ENCODE measurements around the gene INSR. TPM values are rescaled to one million over a fixed set of nuclear protein-coding genes. Genes with fewer than 3 reads are reported as not detected.
A peak's percentile ranks its signal among the peaks of the same experiment; 100 is the strongest.

Gene INSR
- total and polyA plus RNA-seq, 2 donors (not counting 3 experiments of a cell fraction or from before 2014, with no cell fraction given), result 4.9 to 19.5 TPM

GRCh38 chr19:7098701-7099596 is 195.3 kb downstream of the INSR start:
- H3K36me3 ChIP-seq (ENCODE audit: control insufficient read depth in 2 of 2, extremely low read depth in 1 of 2, insufficient read depth in 2 of 2, low read length in 2 of 2), result no peaks in the 10 kb centered on the region
- H3K4me1 ChIP-seq (ENCODE audit: control insufficient read depth, extremely low read depth, insufficient read depth, low read length), result peaks cover 3% of the 10 kb centered on the region
- POLR2A ChIA-PET, result interaction anchor here (0.5 to 1.2 kb wide), 9 partner anchors 18 to 672 kb away, joined by 4 to 15 read pairs (median 6); partner anchors contain the start of gene ZNF557
- intact Hi-C loops (cut with micrococcal nuclease) (loop anchor here (1.0 kb wide), 1 partner anchor 30 kb away; the partner anchor contains the start of gene ZNF557), dilution Hi-C loops (cut with MboI; ENCODE audit: extremely low pct_ligation_motif_present, low sequenced_read_pairs) (no loop called here)
- H3K4me2 ChIP-seq (ENCODE audit: insufficient read depth, low read length), result peak overlapping the region; percentile 53
- H3K9me3 ChIP-seq (replicated peaks; ENCODE audit: control insufficient read depth, insufficient read depth, low read length), result no peaks in the 10 kb centered on the region
- H3K79me2 ChIP-seq (ENCODE audit: control insufficient read depth, insufficient read depth, low read length), result no peaks in the 10 kb centered on the region
- H3K4me3 ChIP-seq (replicated peaks in 1 of 3; ENCODE audit: insufficient read depth in 1 of 3, low read depth in 1 of 3, low read length in 3 of 3), result peak overlapping the region; percentile 40 to 75 (median 61)
- BruUV-seq (replicated peaks), result TSS peak; percentile 68
- H2AFZ ChIP-seq (ENCODE audit: low read depth, low read length), result peak overlapping the region; percentile 91
- TF ChIP-seq POLR2AphosphoS5 (IDR thresholded peaks at IDR 0.05; ENCODE audit: insufficient read depth, low read depth, low read length), result peak; percentile 68
- no peak for TF ChIP-seq FOS (IDR thresholded peaks at IDR 0.05; ENCODE audit: borderline replicate concordance, insufficient read depth, low read length)
- TF ChIP-seq POLR2A (IDR thresholded peaks at IDR 0.05; ENCODE audit: low read depth, low read length), result peak; percentile 56
- TF ChIP-seq MAX (IDR thresholded peaks at IDR 0.05; ENCODE audit: insufficient read depth, insufficient read length), result peak; percentile 3
- FAIRE-seq, result peak; percentile 97
- peak overlapping the region; percentile 66 for H3K27ac ChIP-seq (ENCODE audit: insufficient read depth, low read depth, low read length)
- H4K20me1 ChIP-seq (replicated peaks; ENCODE audit: control insufficient read depth, extremely low read depth, insufficient read depth, low read length), result no peaks in the 10 kb centered on the region
- H3K27me3 ChIP-seq (ENCODE audit: control insufficient read depth in 2 of 2, insufficient read depth in 2 of 2, low read length in 2 of 2), result no peaks in the 10 kb centered on the region
- no peaks in the 10 kb centered on the region for H3K9me1 ChIP-seq (replicated peaks; ENCODE audit: control insufficient read depth, extremely low read depth, insufficient read depth, low read length)
- peak overlapping the region; percentile 86 for H3K9ac ChIP-seq (replicated peaks; ENCODE audit: extremely low read depth, insufficient read depth, low read length)
- CTCF ChIA-PET, result interaction anchor here (0.7 to 1.5 kb wide), 12 partner anchors 27 to 972 kb away, joined by 3 to 7 read pairs (median 4); partner anchors contain the start of genes MCOLN1, TIMM44, TRAPPC5 and ZNF557
- peak; percentile 92 for DNase-seq (ENCODE audit: low read depth, low spot score)

GRCh38 chr19:7098096-7098495 is 196.1 kb downstream of the INSR start:
- H3K27ac ChIP-seq (ENCODE audit: insufficient read depth, low read depth, low read length), result no peak overlapping the region
- no peak for DNase-seq (ENCODE audit: low read depth, low spot score)
- H3K4me1 ChIP-seq (ENCODE audit: control insufficient read depth, extremely low read depth, insufficient read depth, low read length), result peaks cover 3% of the 10 kb centered on the region
- dilution Hi-C loops (cut with MboI; ENCODE audit: extremely low pct_ligation_motif_present, low sequenced_read_pairs) (no loop called here), intact Hi-C loops (cut with micrococcal nuclease) (no loop called here)
- H3K79me2 ChIP-seq (ENCODE audit: control insufficient read depth, insufficient read depth, low read length), result no peaks in the 10 kb centered on the region
- ChIA-PET CTCF (no interaction called here), POLR2A (no interaction called here)
- H3K27me3 ChIP-seq (ENCODE audit: control insufficient read depth in 2 of 2, insufficient read depth in 2 of 2, low read length in 2 of 2), result no peaks in the 10 kb centered on the region
- no peaks in the 10 kb centered on the region for H3K9me1 ChIP-seq (replicated peaks; ENCODE audit: control insufficient read depth, extremely low read depth, insufficient read depth, low read length)
- H3K36me3 ChIP-seq (ENCODE audit: control insufficient read depth in 2 of 2, extremely low read depth in 1 of 2, insufficient read depth in 2 of 2, low read length in 2 of 2), result no peaks in the 10 kb centered on the region
- no peak overlapping the region for H3K4me3 ChIP-seq (replicated peaks in 1 of 3; ENCODE audit: insufficient read depth in 1 of 3, low read depth in 1 of 3, low read length in 3 of 3)
- no peak overlapping the region for H2AFZ ChIP-seq (ENCODE audit: low read depth, low read length)
- H3K4me2 ChIP-seq (ENCODE audit: insufficient read depth, low read length), result peak overlapping the region; percentile 53
- H4K20me1 ChIP-seq (replicated peaks; ENCODE audit: control insufficient read depth, extremely low read depth, insufficient read depth, low read length), result no peaks in the 10 kb centered on the region
- no peak overlapping the region for H3K9ac ChIP-seq (replicated peaks; ENCODE audit: extremely low read depth, insufficient read depth, low read length)
- no peaks in the 10 kb centered on the region for H3K9me3 ChIP-seq (replicated peaks; ENCODE audit: control insufficient read depth, insufficient read depth, low read length)
- TF ChIP-seq GATA2 (IDR thresholded peaks at IDR 0.05; ENCODE audit: insufficient read depth, insufficient read length, low read depth, low read length) (no peak), JUN (IDR thresholded peaks at IDR 0.05; ENCODE audit: borderline replicate concordance, insufficient read depth, insufficient read length, low read depth) (no peak), FOS (IDR thresholded peaks at IDR 0.05; ENCODE audit: borderline replicate concordance, insufficient read depth, low read length) (no peak), POLR2A (IDR thresholded peaks at IDR 0.05; ENCODE audit: low read depth, low read length) (no peak), CTCF (IDR thresholded peaks at IDR 0.05; ENCODE audit: extremely low read depth in 1 of 2, insufficient read depth in 1 of 2, low read depth in 1 of 2, low read length in 2 of 2) (no peak)
- no peak for FAIRE-seq
- no TSS peak for BruUV-seq (replicated peaks)

Data from endothelial cell of umbilical vein (primary cell).